ENCODE results near the gene ZNF862. TPM values are rescaled to one million over a fixed set of nuclear protein-coding genes. Genes with fewer than 3 reads are reported as not detected.

The ZNF862 gene
- total and polyA plus RNA-seq, 10 of the 15 experiments (the other 5 are each of a cell fraction or from before 2014, with no cell fraction given) = 0.49 to 7.7 (median 3.5) TPM

DNA sequence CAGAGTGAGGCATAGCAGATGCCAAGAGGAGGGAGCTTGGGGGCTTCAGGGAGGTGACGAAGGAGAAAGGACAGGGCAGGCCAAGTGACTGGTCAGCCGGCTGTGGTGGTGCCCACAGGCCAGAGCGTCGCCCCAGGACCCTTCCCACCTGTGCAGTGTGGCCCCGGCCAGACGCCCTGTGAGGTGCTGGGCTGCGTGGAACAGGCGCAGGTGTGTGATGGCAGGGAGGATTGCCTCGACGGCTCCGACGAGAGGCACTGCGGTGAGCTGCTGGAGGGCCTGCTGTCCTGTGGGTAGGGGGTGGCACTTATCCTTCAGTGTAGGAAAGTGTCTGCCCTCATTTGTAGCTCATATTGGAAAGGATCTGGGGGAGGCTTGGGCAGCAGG is 38.0 kb upstream of the ZNF862 start:
- H3K4me3 ChIP-seq = no peak overlapping the region
- no peaks in the 10 kb centered on the region for H3K4me1 ChIP-seq (ENCODE audit: control insufficient read depth, insufficient read depth, low read length)
- H3K9me3 ChIP-seq (replicated peaks; ENCODE audit: control insufficient read depth, insufficient read depth, low read length) = no peaks in the 10 kb centered on the region
- no peaks in the 10 kb centered on the region for H3K79me2 ChIP-seq (ENCODE audit: control insufficient read depth, insufficient read depth, low read length)
- SMC1A ChIA-PET (ENCODE audit: uncharacterized antibody, unreplicated experiment) = interaction anchor here (1.3 kb wide), 1 partner anchor 129 kb away, joined by 5 read pairs; no protein-coding TSS in a partner anchor
- POLR2A ChIA-PET = no interaction called here
- no peaks in the 10 kb centered on the region for H4K20me1 ChIP-seq (ENCODE audit: control insufficient read depth, insufficient read depth)
- FAIRE-seq = no peak
- BruUV-seq (replicated peaks) = no TSS peak
- no peak overlapping the region for H3K4me2 ChIP-seq (ENCODE audit: control insufficient read depth, insufficient read depth)
- TF ChIP-seq PAX5 (IDR thresholded peaks at IDR 0.05; ENCODE audit: borderline replicate concordance, low read depth, low read length) (no peak), NFYB (IDR thresholded peaks at IDR 0.05; ENCODE audit: insufficient read depth, low read depth, low read length) (no peak)
- TF ChIP-seq, protein P1, sequence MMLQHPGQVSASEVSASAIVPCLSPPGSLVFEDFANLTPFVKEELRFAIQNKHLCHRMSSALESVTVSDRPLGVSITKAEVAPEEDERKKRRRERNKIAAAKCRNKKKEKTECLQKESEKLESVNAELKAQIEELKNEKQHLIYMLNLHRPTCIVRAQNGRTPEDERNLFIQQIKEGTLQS (IDR thresholded peaks at IDR 0.05; ENCODE audit: borderline replicate concordance, extremely low read depth, low read depth, low read length) = no peak
- TF ChIP-seq, protein P2, sequence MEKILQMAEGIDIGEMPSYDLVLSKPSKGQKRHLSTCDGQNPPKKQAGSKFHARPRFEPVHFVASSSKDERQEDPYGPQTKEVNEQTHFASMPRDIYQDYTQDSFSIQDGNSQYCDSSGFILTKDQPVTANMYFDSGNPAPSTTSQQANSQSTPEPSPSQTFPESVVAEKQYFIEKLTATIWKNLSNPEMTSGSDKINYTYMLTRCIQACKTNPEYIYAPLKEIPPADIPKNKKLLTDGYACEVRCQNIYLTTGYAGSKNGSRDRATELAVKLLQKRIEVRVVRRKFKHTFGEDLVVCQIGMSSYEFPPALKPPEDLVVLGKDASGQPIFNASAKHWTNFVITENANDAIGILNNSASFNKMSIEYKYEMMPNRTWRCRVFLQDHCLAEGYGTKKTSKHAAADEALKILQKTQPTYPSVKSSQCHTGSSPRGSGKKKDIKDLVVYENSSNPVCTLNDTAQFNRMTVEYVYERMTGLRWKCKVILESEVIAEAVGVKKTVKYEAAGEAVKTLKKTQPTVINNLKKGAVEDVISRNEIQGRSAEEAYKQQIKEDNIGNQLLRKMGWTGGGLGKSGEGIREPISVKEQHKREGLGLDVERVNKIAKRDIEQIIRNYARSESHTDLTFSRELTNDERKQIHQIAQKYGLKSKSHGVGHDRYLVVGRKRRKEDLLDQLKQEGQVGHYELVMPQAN (conservative IDR thresholded peaks at IDR 0.05) = no peak
- no peak for ATAC-seq
- RAD21 ChIA-PET (ENCODE audit: unreplicated experiment) = interaction anchor here (0.7 to 2.0 kb wide), 4 partner anchors 28 to 178 kb away, joined by 3 to 21 read pairs (median 6); no protein-coding TSS in a partner anchor
- DNase-seq (ENCODE audit: low read depth, low spot score) = no peak
- H3K36me3 ChIP-seq (ENCODE audit: control insufficient read depth in 2 of 2, insufficient read depth in 2 of 2, low read length in 1 of 2) = no peaks in the 10 kb centered on the region
- H3K27me3 ChIP-seq (replicated peaks in 1 of 2; ENCODE audit: control insufficient read depth in 2 of 2, insufficient read depth in 2 of 2, low read length in 1 of 2) = no peaks in the 10 kb centered on the region
- WGBS (ENCODE audit: insufficient coverage, insufficient replicate concordance, low lambda C conversion rate, missing lambda C conversion rate) = 56% methylated on average over 12 of the region's 13 CpGs
- H2AFZ ChIP-seq (ENCODE audit: control insufficient read depth, low read depth, low read length) = no peak overlapping the region
- CTCF ChIA-PET = interaction anchor here (0.5 to 3.1 kb wide), 8 partner anchors 50 to 483 kb away, joined by 3 to 38 read pairs (median 4); no protein-coding TSS in a partner anchor
- no peak overlapping the region for H3K27ac ChIP-seq (ENCODE audit: control insufficient read depth, insufficient read depth)
- in situ Hi-C loops (cut with MboI) (no loop called here), intact Hi-C loops (cut with micrococcal nuclease; ENCODE audit: unreplicated experiment) (no loop called here)
- no peak overlapping the region for H3K9ac ChIP-seq (ENCODE audit: control insufficient read depth, insufficient read depth, low read length)

Data from GM12878 (cell line).